Measurements from ENCODE around the gene PRPF38A.

The PRPF38A gene

GRCh38 chr1:52463891-52464290 lies 59.5 kb downstream of the PRPF38A start:
- DNase-seq (ENCODE audit: low spot score) = no peak

GRCh38 chr1:52469108-52469507 lies 64.7 kb downstream of the PRPF38A start:
- no peak for DNase-seq (ENCODE audit: low spot score)

Data from SW480 (cell line).